MV-4-11 (cell line): ENCODE measurements around the gene SLAMF1.
A peak's percentile ranks its signal among the peaks of the same experiment; 100 is the strongest.
"Not testable (repeated sequence)": the region's sequence is repeated elsewhere in the genome, so short reads cannot be mapped to it uniquely, and the experiment has no call there.

Experiments used
- DNase-seq: peaks from one replicate; lab custom pipeline; 2025; lab: John Stamatoyannopoulos, UW

Gene SLAMF1

DNA sequence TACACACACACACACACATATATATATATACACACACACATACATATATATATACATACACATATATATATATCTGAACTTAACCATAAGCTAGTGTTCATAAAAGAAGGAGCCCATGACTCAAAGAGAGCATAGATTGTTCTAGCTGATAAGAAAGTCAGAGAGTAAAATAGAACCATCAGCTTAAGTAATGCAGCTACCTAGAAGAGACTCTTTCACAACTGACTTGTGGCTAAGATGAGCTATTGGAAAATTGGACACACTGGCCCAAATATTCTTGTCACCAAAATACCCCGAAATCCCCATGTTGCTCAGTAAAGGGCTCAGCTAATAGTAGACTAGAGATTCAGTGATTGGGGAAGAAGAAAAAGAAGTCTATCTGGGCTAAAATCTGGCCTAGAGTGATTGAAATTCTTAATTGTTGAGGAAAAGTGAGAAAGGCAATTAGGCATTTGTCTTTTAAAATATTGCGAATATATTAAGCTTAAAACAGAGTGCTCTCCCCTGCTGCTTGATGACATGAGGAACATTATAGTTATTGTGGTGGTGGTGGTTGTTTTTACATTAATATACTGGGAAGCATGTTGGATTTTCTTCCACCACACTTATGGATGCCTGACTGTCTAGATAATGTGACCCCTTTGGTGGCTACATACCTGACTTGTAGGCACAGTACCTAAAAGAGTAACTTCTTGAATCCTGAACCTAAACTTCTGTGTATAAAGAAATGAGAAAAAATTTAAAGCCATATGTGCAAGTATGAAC, 6.3 kb downstream of the SLAMF1 start:
- peak; percentile 30 for DNase-seq

DNA sequence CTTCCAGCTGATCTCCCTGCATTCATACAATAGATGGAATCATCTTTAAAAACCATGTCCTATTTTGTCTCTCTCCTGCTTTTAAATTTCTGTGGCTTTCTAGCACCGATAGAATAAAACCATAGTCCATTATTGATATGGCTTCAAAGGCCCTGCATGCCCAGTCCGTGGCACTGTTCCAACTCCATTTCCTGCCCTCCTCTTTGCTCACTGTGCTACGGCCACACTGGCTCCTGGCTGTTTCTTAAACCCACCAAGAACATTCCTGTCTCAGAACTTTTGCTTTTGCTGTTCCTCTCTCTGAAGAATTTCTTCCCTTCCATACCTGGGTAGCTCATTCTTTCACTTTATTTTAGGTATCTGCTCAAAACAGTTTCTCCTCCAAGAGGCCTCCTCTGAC, 7.2 kb downstream of the SLAMF1 start:
- no peak for DNase-seq

DNA sequence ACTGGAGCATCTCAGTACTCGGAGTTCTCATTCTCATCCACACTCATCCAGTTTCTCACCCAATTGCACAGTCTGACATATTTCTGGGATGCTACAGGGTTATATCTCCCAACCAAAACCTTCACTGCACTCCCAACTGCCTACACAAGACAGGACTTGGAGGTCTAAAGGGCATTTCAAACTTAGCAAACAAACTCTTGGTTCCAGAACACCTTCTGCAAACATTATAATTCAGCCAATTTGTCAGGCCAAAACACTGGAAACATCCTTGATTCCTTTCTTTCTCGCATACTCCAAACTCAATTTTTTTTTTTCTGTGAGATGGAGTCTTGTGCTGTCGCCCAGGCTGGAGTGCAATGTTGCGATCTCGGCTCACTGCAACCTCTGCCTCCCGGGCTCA, 7.9 kb downstream of the SLAMF1 start:
- DNase-seq: no peak

DNA sequence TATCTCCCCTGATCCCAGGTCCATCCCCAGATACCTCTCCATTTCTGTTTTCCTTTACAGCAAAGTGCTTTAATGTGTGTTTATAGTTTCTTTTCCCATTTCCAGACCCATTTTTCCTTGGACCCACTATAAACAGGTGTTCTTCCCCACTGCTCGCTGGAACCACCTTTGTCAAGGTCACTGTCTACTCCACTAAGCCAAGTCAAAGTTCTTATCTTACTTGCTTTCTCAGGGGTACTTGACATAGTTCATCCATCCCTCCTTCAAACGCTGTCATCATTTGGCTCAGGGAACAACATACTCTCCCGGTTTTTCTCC, 8.3 kb downstream of the SLAMF1 start:
- no peak for DNase-seq

- DNase-seq: no peak
These were observed 8.9 kb downstream of the SLAMF1 start for GRCh38 chr1:160637821-160638539.

DNA sequence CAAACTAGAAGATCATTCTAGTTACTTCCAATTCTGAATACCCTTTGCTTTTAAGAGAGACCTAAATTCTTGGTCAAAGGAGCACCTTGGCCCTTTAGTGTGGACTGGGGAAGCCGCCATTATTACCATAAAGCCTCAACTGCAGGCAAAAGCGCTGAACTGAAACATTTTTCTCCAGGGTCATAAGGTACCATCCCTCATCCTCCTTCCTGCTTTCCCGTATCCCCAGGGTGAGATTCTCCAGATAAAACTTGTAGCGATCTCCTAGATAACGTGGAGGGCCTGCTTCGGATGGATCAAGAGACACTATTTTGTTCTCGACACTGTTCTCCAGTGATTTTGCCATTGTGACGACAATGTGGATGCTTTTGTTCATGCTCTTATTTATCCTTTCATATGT, 9.8 kb downstream of the SLAMF1 start:
- no peak for DNase-seq

- no peak for DNase-seq
These were observed 10.3 kb downstream of the SLAMF1 start for GRCh38 chr1:160636547-160636946.

GRCh38 chr1:160636076-160636475, 10.8 kb downstream of the SLAMF1 start:
- DNase-seq: no peak

DNA sequence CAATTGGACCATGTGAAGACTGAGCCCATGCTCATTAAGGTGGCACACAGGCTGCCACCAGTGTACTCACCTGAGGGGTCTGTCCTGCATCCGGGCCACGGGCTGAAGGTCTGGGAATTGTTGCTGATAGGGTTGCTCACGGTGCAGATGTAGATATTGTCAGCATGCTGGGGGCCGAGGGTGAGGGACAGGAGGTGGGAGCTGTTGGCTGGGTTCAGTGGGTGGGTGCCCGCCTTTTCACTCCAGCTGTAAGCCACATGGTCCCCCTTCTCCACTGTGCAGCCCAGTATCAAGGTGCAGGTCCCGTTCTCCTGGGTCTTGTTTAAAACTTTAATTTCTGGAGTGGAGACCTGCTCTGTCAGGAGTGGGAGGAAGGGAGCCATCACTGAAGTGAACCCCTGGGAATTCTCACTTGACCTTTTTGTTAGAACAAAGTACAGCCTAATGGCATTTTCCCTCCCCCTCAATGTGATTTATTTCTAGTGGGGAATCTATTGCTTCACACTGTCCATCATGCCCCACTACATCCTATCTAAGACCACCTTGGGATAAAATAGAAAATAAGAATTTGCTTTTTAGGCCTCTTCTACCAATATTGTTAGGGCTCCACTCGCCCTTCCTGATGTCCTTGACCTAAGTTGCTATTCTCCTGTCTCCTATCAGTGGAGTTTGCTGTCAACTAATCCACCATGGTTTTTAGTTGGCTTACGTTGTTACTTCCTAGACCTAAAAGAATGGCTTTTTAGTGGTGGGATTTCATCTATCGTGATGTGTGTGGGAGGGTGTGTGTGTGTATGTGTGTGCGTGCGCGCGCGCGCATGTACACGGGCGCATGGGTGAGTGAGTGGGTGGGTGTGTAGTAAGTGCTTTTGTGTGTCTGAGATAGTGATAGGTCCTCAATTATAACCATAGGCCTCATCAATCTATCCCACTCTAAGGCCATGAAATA, 12.0 kb downstream of the SLAMF1 start:
- DNase-seq: no peak

GRCh38 chr1:160633330-160633903, 13.4 kb downstream of the SLAMF1 start:
- no peak for DNase-seq

DNA sequence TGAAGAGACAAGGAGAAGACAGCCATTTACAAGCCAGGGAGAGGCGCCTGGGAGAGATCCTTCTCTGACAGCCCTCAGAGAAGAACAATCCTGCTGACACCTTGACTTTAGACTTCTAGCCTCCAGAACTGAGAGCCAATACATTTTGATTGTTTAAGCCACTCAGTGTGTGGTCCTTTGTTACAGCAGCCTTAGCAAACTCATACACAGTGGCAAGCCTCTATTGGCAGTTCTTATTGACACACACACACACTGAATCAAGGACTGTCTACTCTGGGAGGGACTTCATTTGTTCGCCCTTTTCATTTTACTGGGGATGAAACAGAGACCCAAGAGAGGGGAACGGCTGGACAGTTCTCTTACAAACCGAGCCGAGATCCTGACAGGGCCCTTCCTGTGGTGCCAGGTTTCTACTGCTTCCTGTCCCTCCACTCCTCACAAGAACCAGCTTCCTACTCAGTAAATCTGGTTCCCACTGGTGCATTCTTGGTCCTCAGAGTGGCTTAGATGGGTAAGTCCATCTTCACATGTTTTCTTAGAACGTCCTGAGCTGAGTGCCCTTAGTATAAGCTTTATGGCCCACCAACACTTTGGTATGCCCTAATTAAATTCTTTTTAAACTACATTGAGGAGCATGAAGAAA, 14.7 kb downstream of the SLAMF1 start:
- no peak for DNase-seq

- DNase-seq: peak; percentile 53
These were observed 16.1 kb downstream of the SLAMF1 start for GRCh38 chr1:160630523-160631451.

DNA sequence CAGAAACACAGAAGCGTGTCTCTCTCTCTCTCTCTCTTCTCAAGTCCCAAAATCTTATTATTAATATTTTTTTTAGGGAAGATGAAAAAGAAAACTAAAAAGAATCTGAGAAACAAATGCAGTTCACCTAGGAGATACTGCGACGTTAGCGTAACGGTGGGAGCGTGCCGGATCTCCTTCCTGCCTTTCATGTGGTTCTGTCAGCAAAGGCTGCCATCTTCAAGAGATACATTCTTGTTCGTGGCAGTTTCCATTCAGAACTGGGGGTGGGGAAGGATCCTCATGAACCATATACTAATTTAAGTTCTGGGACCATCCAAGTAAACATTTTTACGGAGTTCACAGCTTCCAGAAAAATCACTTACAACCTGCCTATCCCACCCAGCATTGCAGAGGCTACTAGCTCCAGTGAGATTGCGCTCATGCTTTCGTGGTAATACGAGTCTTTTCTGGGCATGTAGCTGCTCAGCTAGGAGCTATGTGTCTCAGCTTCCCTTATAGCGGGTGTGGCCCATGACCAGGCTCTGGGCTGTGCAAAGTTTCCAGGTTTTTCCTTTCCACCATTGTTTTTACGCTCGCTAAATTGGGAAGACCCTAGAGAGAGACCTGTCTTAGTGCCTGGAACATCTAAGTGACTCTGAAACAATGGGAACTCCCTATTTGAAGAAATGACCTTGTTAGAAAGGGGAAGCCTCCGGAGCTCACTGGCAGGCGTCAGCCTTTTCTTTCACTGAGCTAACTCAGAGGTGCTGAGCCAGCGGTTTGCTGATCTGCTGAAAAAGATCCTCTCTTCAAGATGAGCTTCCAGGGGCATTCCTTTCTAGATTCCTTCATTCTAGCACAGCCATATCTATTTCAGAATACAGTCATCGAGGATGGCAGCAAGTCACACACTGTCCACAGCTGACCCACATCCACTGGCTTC, 17.3 kb downstream of the SLAMF1 start:
- peak; percentile 59 for DNase-seq

GRCh38 chr1:160628799-160629263, 18.0 kb downstream of the SLAMF1 start:
- DNase-seq: no peak

GRCh38 chr1:160627677-160628289, 19.1 kb downstream of the SLAMF1 start:
- DNase-seq: not testable (repeated sequence)

GRCh38 chr1:160626509-160627342, 20.1 kb downstream of the SLAMF1 start:
- peak; percentile 73 for DNase-seq

GRCh38 chr1:160625725-160626498, 20.9 kb downstream of the SLAMF1 start:
- peak; percentile 85 for DNase-seq
